Trophoblast cell (in vitro differentiated cells and primary cell): ENCODE results near the gene FGF1.

ENCODE experiments used
- DNase-seq, 2 donors: peaks; one replicate each; pipeline ENCODE4 v3.0.0-alpha.2; 2016
- H2AFZ ChIP-seq: 2 replicates; pipeline ENCODE4 v1.6.1; 2013; ENCODE audit warnings: low read length, moderate library complexity, mild to moderate bottlenecking; ENCODE audit not compliant: insufficient read depth, poor library complexity
- H2AK5ac ChIP-seq: 2 replicates; pipeline ENCODE4 v1.6.1; 2013; ENCODE audit warnings: mild to moderate bottlenecking, low read length
- H2BK120ac ChIP-seq: 2 replicates; pipeline ENCODE4 v1.6.1; 2013; ENCODE audit warnings: low read length, mild to moderate bottlenecking, moderate library complexity; ENCODE audit not compliant: insufficient read depth, poor library complexity
- H2BK12ac ChIP-seq: 2 replicates; pipeline ENCODE4 v1.6.1; 2013; ENCODE audit warnings: mild to moderate bottlenecking, low read length, moderate library complexity
- H2BK5ac ChIP-seq: 2 replicates; pipeline ENCODE4 v1.6.1; 2013; ENCODE audit warnings: low read length, low read depth, moderate library complexity, mild to moderate bottlenecking; ENCODE audit not compliant: poor library complexity
- H3K14ac ChIP-seq: 2 replicates; pipeline ENCODE4 v1.6.1; 2013; ENCODE audit warnings: mild to moderate bottlenecking, low read length
- H3K18ac ChIP-seq: 2 replicates; pipeline ENCODE4 v1.6.1; 2013; ENCODE audit warnings: mild to moderate bottlenecking, low read length
- H3K23ac ChIP-seq: 2 replicates; pipeline ENCODE4 v1.6.1; 2013; ENCODE audit warnings: low read length
- H3K27ac ChIP-seq: 2 replicates; pipeline ENCODE4 v1.5.1; 2013; ENCODE audit warnings: low read depth, mild to moderate bottlenecking, inconsistent platforms, low read length, moderate library complexity
- H3K27me3 ChIP-seq: 2 replicates; pipeline ENCODE4 v1.6.1; 2013; ENCODE audit warnings: inconsistent platforms, mild to moderate bottlenecking, low read length, moderate library complexity; ENCODE audit not compliant: insufficient read depth
- H3K36me3 ChIP-seq, 2 experiments: 1 replicate in 1 of 2; 2 replicates in 1 of 2; pipeline ENCODE4 v1.6.1; 2013; ENCODE audit warnings: low read length in 2 of 2, mild to moderate bottlenecking in 2 of 2, moderate library complexity in 1 of 2; ENCODE audit not compliant: insufficient read depth in 2 of 2, control insufficient read depth in 1 of 2
- H3K4ac ChIP-seq: 2 replicates; pipeline ENCODE4 v1.6.1; 2013; ENCODE audit warnings: low read depth, mild to moderate bottlenecking, low read length, moderate library complexity
- H3K4me1 ChIP-seq, 2 experiments: 1 replicate in 1 of 2; 2 replicates in 1 of 2; pipeline ENCODE4 v1.6.1; 2013; ENCODE audit warnings: low read length in 2 of 2, mild to moderate bottlenecking in 2 of 2, moderate library complexity in 1 of 2; ENCODE audit not compliant: insufficient read depth in 2 of 2, control insufficient read depth in 1 of 2
- H3K4me2 ChIP-seq: 2 replicates; pipeline ENCODE4 v1.6.1; 2013; ENCODE audit warnings: inconsistent platforms, mild to moderate bottlenecking, low read length, moderate library complexity
- H3K4me3 ChIP-seq: 2 replicates; pipeline ENCODE4 v1.5.1; 2013; ENCODE audit warnings: mild to moderate bottlenecking, low read depth, low read length, inconsistent platforms
- H3K79me1 ChIP-seq: one replicate; pipeline ENCODE4 v1.6.1; 2013; ENCODE audit warnings: low read length
- H3K79me2 ChIP-seq: 2 replicates; pipeline ENCODE4 v1.6.1; 2013; ENCODE audit warnings: low read length, mild to moderate bottlenecking; ENCODE audit not compliant: control insufficient read depth, insufficient read depth, poor library complexity
- H3K9ac ChIP-seq: 2 replicates; pipeline ENCODE4 v1.6.1; 2013; ENCODE audit warnings: mild to moderate bottlenecking, low read length
- H3K9me3 ChIP-seq: 2 replicates; pipeline ENCODE4 v1.6.1; 2013; ENCODE audit warnings: low read depth, mild to moderate bottlenecking, control low read depth, inconsistent platforms, low read length; ENCODE audit not compliant: insufficient read depth
- H4K12ac ChIP-seq: 2 replicates; pipeline ENCODE4 v1.6.1; 2013; ENCODE audit warnings: low read depth, mild to moderate bottlenecking, low read length, moderate library complexity
- H4K8ac ChIP-seq: 2 replicates; pipeline ENCODE4 v1.6.1; 2013; ENCODE audit warnings: low read depth, mild to moderate bottlenecking, low read length, moderate library complexity
- H4K91ac ChIP-seq: one replicate; pipeline ENCODE4 v1.6.1; 2013; ENCODE audit warnings: low read depth, mild to moderate bottlenecking, low read length, moderate library complexity
- WGBS: extraction: QIAGEN DNeasy Blood & Tissue Kit; methylation state at CpG from one replicate; pipeline ENCODE4 v1.1.7; 2013; ENCODE audit warnings: missing lambda C conversion rate; ENCODE audit not compliant: insufficient read length, insufficient coverage; ENCODE audit errors: extremely low coverage; 5-methylcytosine and 5-hydroxymethylcytosine counted together

The FGF1 gene

DNA sequence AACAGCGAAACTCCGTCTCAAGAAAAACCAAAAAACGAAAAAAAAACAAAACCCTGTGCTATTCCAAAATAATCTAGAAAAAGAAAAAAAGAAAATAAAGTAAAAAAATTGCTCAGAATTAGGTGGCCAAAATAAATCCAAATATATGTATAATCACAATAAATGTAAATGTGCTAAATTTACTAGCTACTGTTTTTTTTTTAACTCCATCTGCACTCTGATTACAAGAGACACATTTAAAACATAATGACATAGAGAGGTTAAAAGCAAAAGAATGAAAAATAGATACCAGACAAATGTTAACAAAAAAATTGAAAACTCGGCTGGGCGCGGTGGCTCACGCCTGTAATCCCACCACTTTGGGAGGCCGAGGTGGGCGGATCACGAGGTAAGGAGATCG lies 66.1 kb downstream of the FGF1 start:
- H3K79me2 ChIP-seq = no peaks in the 10 kb centered on the region
- no peaks in the 10 kb centered on the region for H3K36me3 ChIP-seq
- no peak overlapping the region for H2BK5ac ChIP-seq
- no peak for DNase-seq
- no peak overlapping the region for H2AK5ac ChIP-seq
- H3K4me2 ChIP-seq = no peak overlapping the region
- no peak overlapping the region for H3K4ac ChIP-seq
- no peak overlapping the region for H3K14ac ChIP-seq
- H4K12ac ChIP-seq = no peak overlapping the region
- no peak overlapping the region for H3K18ac ChIP-seq
- H2BK120ac ChIP-seq = no peak overlapping the region
- H2BK12ac ChIP-seq = no peak overlapping the region
- H3K4me3 ChIP-seq = no peak overlapping the region
- no peak overlapping the region for H4K8ac ChIP-seq
- no peak overlapping the region for H2AFZ ChIP-seq
- peaks cover 3% of the 10 kb centered on the region for H3K9me3 ChIP-seq
- no peaks in the 10 kb centered on the region for H3K27me3 ChIP-seq
- no peak overlapping the region for H3K23ac ChIP-seq
- H3K9ac ChIP-seq = no peak overlapping the region
- no peak overlapping the region for H4K91ac ChIP-seq
- no CpG with 5 or more reads among the region's 11 CpGs for WGBS
- peaks cover 2% of the 10 kb centered on the region for H3K79me1 ChIP-seq
- no peak overlapping the region for H3K27ac ChIP-seq
- peaks cover 3 to 10% of the 10 kb centered on the region in 2 experiments for H3K4me1 ChIP-seq

GRCh38 chr5:142618130-142618523 lies 67.8 kb downstream of the FGF1 start:
- H3K36me3 ChIP-seq = no peaks in the 10 kb centered on the region
- H2BK5ac ChIP-seq = no peak overlapping the region
- no peak overlapping the region for H3K4me2 ChIP-seq
- no peak overlapping the region for H2AFZ ChIP-seq
- no CpG with 5 or more reads among the region's 6 CpGs for WGBS
- H3K18ac ChIP-seq = no peak overlapping the region
- H3K4ac ChIP-seq = no peak overlapping the region
- no peaks in the 10 kb centered on the region for H3K79me2 ChIP-seq
- peaks cover 3 to 10% of the 10 kb centered on the region in 2 experiments for H3K4me1 ChIP-seq
- peaks cover 3% of the 10 kb centered on the region for H3K9me3 ChIP-seq
- no peaks in the 10 kb centered on the region for H3K27me3 ChIP-seq
- H2BK12ac ChIP-seq = no peak overlapping the region
- no peak overlapping the region for H4K91ac ChIP-seq
- H3K23ac ChIP-seq = no peak overlapping the region
- H4K12ac ChIP-seq = no peak overlapping the region
- no peak overlapping the region for H4K8ac ChIP-seq
- H3K27ac ChIP-seq = no peak overlapping the region
- H3K14ac ChIP-seq = no peak overlapping the region
- H3K4me3 ChIP-seq = no peak overlapping the region
- peaks cover 2% of the 10 kb centered on the region for H3K79me1 ChIP-seq
- H2BK120ac ChIP-seq = no peak overlapping the region
- no peak overlapping the region for H2AK5ac ChIP-seq
- DNase-seq = no peak
- H3K9ac ChIP-seq = no peak overlapping the region

GRCh38 chr5:142617416-142618129 lies 68.3 kb downstream of the FGF1 start:
- no CpG with 5 or more reads among the region's 5 CpGs for WGBS
- H3K18ac ChIP-seq = no peak overlapping the region

GRCh38 chr5:142615948-142616347 lies 69.9 kb downstream of the FGF1 start:
- H4K12ac ChIP-seq = no peak overlapping the region
- H3K4ac ChIP-seq = no peak overlapping the region
- H3K14ac ChIP-seq = no peak overlapping the region
- no peak overlapping the region for H2AK5ac ChIP-seq
- H2BK12ac ChIP-seq = no peak overlapping the region
- H3K23ac ChIP-seq = no peak overlapping the region
- no peak overlapping the region for H2BK5ac ChIP-seq
- H3K9ac ChIP-seq = no peak overlapping the region
- H4K91ac ChIP-seq = no peak overlapping the region
- H3K27ac ChIP-seq = no peak overlapping the region
- H3K9me3 ChIP-seq = peaks cover 2% of the 10 kb centered on the region
- H3K4me2 ChIP-seq = no peak overlapping the region
- no peaks in the 10 kb centered on the region for H3K79me2 ChIP-seq
- H3K27me3 ChIP-seq = no peaks in the 10 kb centered on the region
- WGBS = no CpG with 5 or more reads among the region's 2 CpGs
- no peak for DNase-seq
- no peak overlapping the region for H3K18ac ChIP-seq
- no peak overlapping the region for H4K8ac ChIP-seq
- peaks cover 2 to 4% of the 10 kb centered on the region in 2 experiments for H3K4me1 ChIP-seq
- no peaks in the 10 kb centered on the region for H3K36me3 ChIP-seq
- no peak overlapping the region for H3K4me3 ChIP-seq
- no peak overlapping the region for H2BK120ac ChIP-seq
- H3K79me1 ChIP-seq = no peaks in the 10 kb centered on the region
- no peak overlapping the region for H2AFZ ChIP-seq

More at GRCh38 chr5:142617416-142618129, 68.3 kb downstream of the FGF1 start:
- no peak overlapping the region for H3K9ac ChIP-seq
- peaks cover under 1% of the 10 kb centered on the region for H3K79me1 ChIP-seq
- peak overlapping the region; percentile 41 for H2BK12ac ChIP-seq
- H3K27ac ChIP-seq = no peak overlapping the region
- no peak overlapping the region for H3K23ac ChIP-seq
- H3K4me3 ChIP-seq = no peak overlapping the region
- no peaks in the 10 kb centered on the region for H3K27me3 ChIP-seq
- no peak overlapping the region for H2BK5ac ChIP-seq
- no peak overlapping the region for H3K14ac ChIP-seq
- H3K4me2 ChIP-seq = no peak overlapping the region
- no peak overlapping the region for H4K8ac ChIP-seq
- no peak overlapping the region for H4K91ac ChIP-seq
- peaks cover 3% of the 10 kb centered on the region for H3K9me3 ChIP-seq
- no peak overlapping the region for H4K12ac ChIP-seq
- H3K79me2 ChIP-seq = no peaks in the 10 kb centered on the region
- no peak overlapping the region for H2BK120ac ChIP-seq
- no peak overlapping the region for H2AFZ ChIP-seq
- peaks cover 3 to 10% of the 10 kb centered on the region in 2 experiments for H3K4me1 ChIP-seq
- no peak for DNase-seq
- no peak overlapping the region for H3K4ac ChIP-seq
- H3K36me3 ChIP-seq = no peaks in the 10 kb centered on the region
- H2AK5ac ChIP-seq = no peak overlapping the region
